Muscle of arm (tissue), 12 donors: ENCODE data around the gene HHIPL1. TPM values are rescaled to one million over a fixed set of nuclear protein-coding genes. Genes with fewer than 3 reads are reported as not detected.
"Not testable (repeated sequence)": the region's sequence is repeated elsewhere in the genome, so short reads cannot be mapped to it uniquely, and the experiment has no call there.

ENCODE experiments used
- DNase-seq: peaks from one replicate; pipeline ENCODE4 v3.0.0-alpha.2; 2013
- polyA plus RNA-seq, 12 donors: library from polyadenylated mRNA; unstranded; fragments of 120-200 nt; gene quantifications; one replicate each; pipeline ENCODE4 v1.2.1, GENCODE V29; 2013; ENCODE audit not compliant: insufficient read length in 12 of 12

Gene HHIPL1
- polyA plus RNA-seq, 12 donors = 1.2 to 2.2 (median 1.7) TPM; not detected in 1

GRCh38 chr14:99633141-99633540, 11.8 kb upstream of the HHIPL1 start:
- no peak for DNase-seq

DNA sequence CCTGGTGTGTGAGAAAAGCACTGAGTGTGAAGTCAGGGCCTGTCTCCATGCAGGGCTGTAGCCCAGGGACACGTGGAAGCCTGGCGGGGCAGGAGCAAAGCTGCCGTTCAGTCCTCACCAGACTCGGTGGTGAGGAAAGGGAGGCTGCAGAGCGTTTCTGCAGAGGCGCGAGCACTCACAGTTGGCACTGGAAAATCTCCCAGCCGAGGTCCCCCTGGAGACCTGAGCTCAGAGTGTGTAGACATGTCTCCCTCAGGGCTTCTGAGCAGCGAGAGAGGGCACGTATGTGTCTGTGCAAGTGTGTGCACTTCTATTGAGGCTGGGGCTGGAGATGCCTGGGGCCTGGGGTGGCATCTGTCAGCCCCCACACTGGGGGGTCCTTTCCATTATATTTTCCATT, 11.0 kb upstream of the HHIPL1 start:
- DNase-seq = no peak

- no peak for DNase-seq
Observed at GRCh38 chr14:99634443-99634842, 10.5 kb upstream of the HHIPL1 start.

DNA sequence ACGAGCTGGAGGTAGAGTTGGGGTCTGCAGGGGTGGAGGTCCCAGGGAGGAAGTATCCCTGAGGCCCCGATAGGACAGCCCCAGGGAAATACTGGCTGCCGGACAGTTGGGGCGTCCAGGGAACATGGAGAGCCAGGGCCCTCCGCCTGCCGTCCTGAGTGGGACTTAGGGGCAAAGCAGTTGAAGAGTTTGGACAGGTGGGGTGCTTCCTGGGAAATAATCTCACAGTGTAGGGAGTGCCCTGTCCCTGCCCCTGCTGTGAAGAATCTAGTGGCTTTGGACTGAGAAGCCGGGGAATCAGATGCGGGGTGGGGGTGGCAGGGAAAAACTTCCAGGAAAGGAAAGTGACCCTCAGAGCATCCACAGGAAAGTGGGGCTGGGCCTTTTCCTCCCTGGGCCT, 9.8 kb upstream of the HHIPL1 start:
- no peak for DNase-seq

DNA sequence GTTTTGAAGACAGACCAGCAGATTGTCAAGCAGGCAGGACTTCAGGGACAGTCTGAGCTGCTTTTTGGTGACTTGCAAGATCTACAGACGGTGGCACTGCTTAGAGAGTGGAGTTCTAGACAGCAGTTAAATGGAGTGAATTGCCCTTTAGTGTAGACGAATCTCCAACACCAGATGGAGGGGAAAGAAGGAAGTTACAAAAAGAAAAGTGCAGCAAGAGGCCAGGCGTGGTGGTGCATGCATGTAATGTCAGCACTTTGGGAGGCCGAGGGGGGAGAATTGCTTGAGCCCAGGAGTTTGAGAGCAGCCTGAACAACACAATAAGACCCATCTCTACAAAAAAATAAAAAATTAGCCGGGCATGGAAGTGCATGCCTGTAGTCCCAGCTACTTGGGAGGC, 8.4 kb upstream of the HHIPL1 start:
- DNase-seq = no peak

GRCh38 chr14:99637624-99638023, 7.3 kb upstream of the HHIPL1 start:
- DNase-seq = no peak

- not testable (repeated sequence) for DNase-seq
Observed at GRCh38 chr14:99642771-99643170, 2.2 kb upstream of the HHIPL1 start.

DNA sequence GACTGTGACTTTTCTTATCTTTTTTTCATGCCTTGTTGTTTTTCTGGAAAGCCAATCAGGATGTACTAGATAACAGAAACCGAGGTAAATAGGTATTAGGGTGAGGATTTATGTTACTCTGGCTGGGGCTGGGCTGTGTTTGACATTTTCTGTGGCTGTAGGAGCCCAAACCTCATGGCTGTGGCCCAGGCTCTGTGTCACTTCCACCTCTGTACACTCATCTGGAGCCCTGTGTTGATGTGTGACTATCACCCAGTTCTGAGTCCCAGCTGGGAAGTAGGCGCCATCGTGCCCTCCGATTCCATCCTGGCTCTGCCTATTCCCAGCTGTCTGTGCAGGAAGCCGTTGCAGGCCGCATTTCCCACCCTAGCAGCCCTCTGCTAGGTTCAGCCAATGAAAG, 1.6 kb upstream of the HHIPL1 start:
- no peak for DNase-seq

GRCh38 chr14:99644035-99644587, 818 bp upstream of the HHIPL1 start:
- no peak for DNase-seq

- no peak for DNase-seq
Observed at GRCh38 chr14:99645545-99646505, 896 bp downstream of the HHIPL1 start.

- no peak for DNase-seq
Observed at GRCh38 chr14:99647411-99647810, 2.5 kb downstream of the HHIPL1 start.

DNA sequence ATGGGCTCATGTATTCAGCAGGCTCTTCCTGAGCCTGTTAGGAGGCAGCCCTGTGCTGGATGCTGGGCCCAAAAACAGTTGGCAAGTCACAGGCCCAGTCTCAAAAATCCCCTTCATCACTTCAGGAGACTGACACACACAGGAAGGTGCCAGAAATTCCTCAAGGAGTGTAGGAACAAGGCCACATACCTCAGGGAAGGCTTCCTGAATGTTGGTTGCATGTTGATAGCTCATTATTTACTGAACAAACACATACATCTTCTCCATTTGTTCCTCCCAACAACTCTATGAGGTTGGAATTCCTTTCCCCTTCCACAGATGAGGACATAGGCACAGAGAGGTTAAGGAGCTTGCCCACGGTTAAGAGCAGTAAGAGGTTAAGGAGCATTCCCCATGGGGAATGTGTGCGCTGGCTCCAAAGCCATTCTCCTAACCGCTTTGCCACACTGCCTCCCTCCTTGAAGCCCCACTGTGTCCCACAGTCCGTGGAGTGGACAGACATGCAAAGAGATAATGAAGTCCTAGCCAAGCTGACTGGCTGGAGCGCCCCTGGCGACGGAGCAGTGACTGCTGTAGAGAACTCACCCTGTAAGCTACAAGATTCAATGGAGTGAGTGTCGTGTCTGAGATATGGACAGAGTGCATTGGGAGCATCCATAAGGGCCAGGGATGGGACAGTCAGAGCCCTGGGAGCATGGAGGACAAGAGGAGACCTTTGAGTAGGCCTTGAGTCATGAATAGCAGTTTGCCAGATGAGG, 3.3 kb downstream of the HHIPL1 start:
- no peak for DNase-seq

DNA sequence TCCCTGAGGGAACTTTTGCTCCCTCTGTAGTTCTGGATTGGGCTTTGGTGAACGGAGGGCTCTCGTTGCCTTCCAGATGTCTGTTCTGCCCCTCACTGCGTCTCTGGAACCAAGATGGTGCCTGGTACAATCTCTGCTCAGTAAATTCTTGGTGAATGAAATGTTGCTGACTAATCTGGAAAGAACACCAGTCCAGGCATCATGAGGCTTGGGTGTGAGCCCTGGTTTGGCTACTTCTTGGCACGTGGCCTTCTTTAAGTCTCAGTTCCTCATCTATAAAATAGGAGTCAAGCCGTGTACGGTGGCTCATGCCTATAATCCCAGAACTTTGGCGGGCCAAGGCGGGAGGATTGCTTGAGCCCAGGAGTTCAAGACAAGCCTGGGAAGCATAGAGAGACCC, 4.3 kb downstream of the HHIPL1 start:
- DNase-seq = no peak

DNA sequence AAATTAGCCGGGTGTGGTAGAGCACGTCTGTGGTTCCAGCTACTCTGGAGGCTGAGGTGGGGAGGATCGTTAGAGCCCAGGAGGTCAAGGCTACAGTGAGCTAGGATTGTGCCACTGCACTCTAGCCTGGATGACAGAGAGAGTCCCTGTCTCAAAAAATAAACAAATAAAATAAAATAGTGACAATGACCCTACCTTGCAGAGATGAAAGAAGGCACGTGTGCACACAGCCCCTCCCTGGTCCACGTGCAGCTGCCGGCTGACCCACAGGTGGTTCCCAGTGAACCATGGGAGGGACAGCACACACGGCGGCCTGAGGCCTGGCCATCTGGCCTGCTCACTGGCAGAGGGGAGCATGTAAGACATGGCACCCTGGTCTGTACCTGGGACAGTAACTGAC, 4.7 kb downstream of the HHIPL1 start:
- no peak for DNase-seq

GRCh38 chr14:99650189-99650588, 5.3 kb downstream of the HHIPL1 start:
- no peak for DNase-seq

DNA sequence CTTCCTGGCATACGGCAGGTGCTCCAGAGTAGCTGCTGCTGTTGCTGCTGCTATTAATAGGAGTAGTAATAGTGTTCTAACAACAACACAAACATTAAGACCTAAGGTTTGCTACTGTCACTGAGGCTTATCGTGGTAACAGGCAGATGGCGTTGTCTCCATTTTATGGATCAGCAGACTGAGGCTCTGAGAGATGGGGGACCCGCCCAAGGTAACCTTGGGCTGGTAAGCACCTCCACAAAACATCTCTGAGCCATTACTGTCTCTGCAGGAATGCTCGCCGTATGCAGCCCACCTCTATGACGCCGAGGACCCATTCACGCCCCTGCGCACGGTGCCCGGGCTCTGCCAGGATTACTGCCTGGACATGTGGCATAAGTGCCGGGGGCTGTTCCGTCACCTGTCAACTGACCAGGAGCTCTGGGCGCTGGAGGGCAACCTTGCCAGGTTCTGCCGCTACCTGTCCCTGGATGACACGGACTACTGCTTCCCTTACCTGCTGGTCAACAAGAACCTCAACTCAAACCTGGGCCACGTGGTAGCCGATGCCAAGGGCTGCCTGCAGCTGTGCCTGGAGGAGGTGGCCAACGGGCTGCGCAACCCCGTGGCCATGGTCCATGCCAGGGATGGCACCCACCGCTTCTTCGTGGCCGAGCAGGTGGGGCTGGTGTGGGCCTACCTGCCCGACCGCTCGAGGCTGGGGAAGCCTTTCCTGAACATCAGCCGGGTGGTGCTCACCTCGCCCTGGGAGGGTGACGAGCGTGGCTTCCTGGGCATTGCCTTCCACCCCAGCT, 7.2 kb downstream of the HHIPL1 start:
- DNase-seq = no peak

GRCh38 chr14:99654235-99654985, 9.5 kb downstream of the HHIPL1 start:
- DNase-seq = peak; percentile 67

DNA sequence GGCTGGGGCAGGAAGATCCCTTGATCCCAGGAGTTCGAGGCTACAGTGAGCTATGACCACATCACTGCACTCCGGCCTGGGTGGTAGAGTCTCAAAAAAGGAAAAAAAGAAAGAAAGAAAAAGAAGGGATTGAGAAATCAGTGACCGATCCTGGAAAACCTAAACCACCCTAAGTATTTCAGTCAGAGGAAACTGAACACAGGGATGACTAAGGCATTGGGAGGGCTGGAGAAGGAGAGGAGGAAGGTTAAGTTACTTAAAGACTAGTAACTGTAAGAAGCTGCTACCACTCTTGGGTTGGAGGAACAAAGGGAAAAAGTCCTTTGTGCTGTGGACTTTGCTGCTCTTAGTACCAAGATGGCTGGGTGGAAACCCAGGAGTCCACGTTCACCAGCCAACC, 10.6 kb downstream of the HHIPL1 start:
- DNase-seq = no peak

GRCh38 chr14:99656171-99656570, 11.2 kb downstream of the HHIPL1 start:
- DNase-seq = no peak

GRCh38 chr14:99657645-99658155, 12.8 kb downstream of the HHIPL1 start:
- no peak for DNase-seq
